Gastrocnemius medialis (tissue), 4 donors: ENCODE results near the gene CDK5RAP1.

Experiments used
- POLR2A ChIP-seq, 2 donors: fragments of 450-650 bp; IDR thresholded peaks; one replicate each; pipeline ENCODE4 v1.6.1; 2017; ENCODE audit warnings: antibody characterized with exemption in 2 of 2, mild to moderate bottlenecking in 2 of 2, moderate library complexity in 2 of 2
- TF ChIP-seq, protein P1 (sequence below), 5 experiments: fragments of 450-650 bp in 3 of 5; fragments of 200-600 bp in 2 of 5; sonication (generic) in 2 of 5; IDR thresholded peaks in 4 of 5; conservative IDR thresholded peaks in 1 of 5; 1 replicate in 4 of 5; 2 replicates in 1 of 5; pipeline ENCODE4 v1.5.1; 2016 to 2019; ENCODE audit warnings: antibody characterized with exemption in 5 of 5, mild to moderate bottlenecking in 3 of 5, moderate library complexity in 3 of 5

DNA sequence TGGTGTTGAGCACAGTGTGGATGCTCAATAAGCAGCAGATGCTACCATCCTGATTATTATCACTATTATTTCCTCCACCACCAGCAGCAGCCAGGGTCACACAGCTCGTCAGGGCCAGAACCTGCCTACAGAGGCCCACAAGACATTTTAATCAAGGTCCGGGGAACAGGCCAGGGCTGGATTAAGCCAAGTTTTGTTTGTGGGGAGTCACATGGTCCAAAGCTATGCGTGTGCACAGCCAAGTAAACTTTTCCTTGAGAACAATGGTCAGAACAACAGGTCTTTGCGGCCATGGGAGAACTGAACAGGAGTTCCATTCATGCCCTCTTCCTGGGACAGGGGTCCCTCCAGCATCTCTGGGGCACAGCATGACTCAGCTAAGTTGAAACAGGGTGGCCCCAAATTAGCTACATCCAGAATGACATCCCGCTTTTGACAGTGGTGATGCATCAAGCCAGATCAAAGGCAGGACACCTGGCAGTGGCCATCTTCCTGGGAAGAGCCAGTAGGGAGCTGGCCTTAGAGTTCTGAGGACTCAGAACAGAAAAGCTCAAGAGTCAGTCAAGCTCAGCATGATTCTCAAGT, 30.6 kb upstream of the CDK5RAP1 start:
- no peak for TF ChIP-seq POLR2A (IDR thresholded peaks at IDR 0.05)
- TF ChIP-seq, protein P1, sequence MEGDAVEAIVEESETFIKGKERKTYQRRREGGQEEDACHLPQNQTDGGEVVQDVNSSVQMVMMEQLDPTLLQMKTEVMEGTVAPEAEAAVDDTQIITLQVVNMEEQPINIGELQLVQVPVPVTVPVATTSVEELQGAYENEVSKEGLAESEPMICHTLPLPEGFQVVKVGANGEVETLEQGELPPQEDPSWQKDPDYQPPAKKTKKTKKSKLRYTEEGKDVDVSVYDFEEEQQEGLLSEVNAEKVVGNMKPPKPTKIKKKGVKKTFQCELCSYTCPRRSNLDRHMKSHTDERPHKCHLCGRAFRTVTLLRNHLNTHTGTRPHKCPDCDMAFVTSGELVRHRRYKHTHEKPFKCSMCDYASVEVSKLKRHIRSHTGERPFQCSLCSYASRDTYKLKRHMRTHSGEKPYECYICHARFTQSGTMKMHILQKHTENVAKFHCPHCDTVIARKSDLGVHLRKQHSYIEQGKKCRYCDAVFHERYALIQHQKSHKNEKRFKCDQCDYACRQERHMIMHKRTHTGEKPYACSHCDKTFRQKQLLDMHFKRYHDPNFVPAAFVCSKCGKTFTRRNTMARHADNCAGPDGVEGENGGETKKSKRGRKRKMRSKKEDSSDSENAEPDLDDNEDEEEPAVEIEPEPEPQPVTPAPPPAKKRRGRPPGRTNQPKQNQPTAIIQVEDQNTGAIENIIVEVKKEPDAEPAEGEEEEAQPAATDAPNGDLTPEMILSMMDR (IDR thresholded peaks at IDR 0.05 in 4 of 5, conservative IDR thresholded peaks at IDR 0.05 in 1 of 5): no peak
